GM18861 (cell line): ENCODE measurements around the gene ARHGAP18.
"Not testable (repeated sequence)": the region's sequence is repeated elsewhere in the genome, so short reads cannot be mapped to it uniquely, and the experiment has no call there.

Source experiments
- ATAC-seq: cut with Tn5 transposase; IDR thresholded peaks from one replicate; pipeline ENCODE4 v1.9.1; 2021; ENCODE audit not compliant: unreplicated experiment

Gene ARHGAP18

GRCh38 chr6:129597023-129597713, 112.8 kb downstream of the ARHGAP18 start:
- ATAC-seq = peak; percentile 46

- no peak for ATAC-seq
Measured at GRCh38 chr6:129596522-129596921, 113.5 kb downstream of the ARHGAP18 start.

- ATAC-seq = no peak
Measured at GRCh38 chr6:129593233-129593564, 116.8 kb downstream of the ARHGAP18 start.

- no peak for ATAC-seq
Measured at GRCh38 chr6:129592516-129593232, 117.3 kb downstream of the ARHGAP18 start.

GRCh38 chr6:129590408-129591022, 119.5 kb downstream of the ARHGAP18 start:
- ATAC-seq = no peak

GRCh38 chr6:129586815-129587214, 123.2 kb downstream of the ARHGAP18 start:
- ATAC-seq = no peak

GRCh38 chr6:129583866-129584265, 126.1 kb downstream of the ARHGAP18 start:
- ATAC-seq = no peak

- ATAC-seq = no peak
Measured at GRCh38 chr6:129578315-129578714, 131.7 kb downstream of the ARHGAP18 start.

GRCh38 chr6:129577691-129578090, 132.3 kb downstream of the ARHGAP18 start:
- ATAC-seq = no peak

GRCh38 chr6:129576456-129576855, 133.5 kb downstream of the ARHGAP18 start:
- ATAC-seq = no peak

GRCh38 chr6:129575378-129576118, 134.4 kb downstream of the ARHGAP18 start:
- no peak for ATAC-seq

GRCh38 chr6:129574605-129575004, 135.4 kb downstream of the ARHGAP18 start:
- ATAC-seq = not testable (repeated sequence)

- ATAC-seq = not testable (repeated sequence)
Measured at GRCh38 chr6:129570929-129571328, 139.0 kb downstream of the ARHGAP18 start.

GRCh38 chr6:129568015-129568414, 142.0 kb downstream of the ARHGAP18 start:
- no peak for ATAC-seq

- no peak for ATAC-seq
Measured at GRCh38 chr6:129567374-129567773, 142.6 kb downstream of the ARHGAP18 start.

GRCh38 chr6:129565811-129566210, 144.2 kb downstream of the ARHGAP18 start:
- ATAC-seq = no peak

GRCh38 chr6:129565366-129565765, 144.6 kb downstream of the ARHGAP18 start:
- no peak for ATAC-seq

GRCh38 chr6:129558248-129558647, 151.7 kb downstream of the ARHGAP18 start:
- ATAC-seq = no peak

- ATAC-seq = no peak
Measured at GRCh38 chr6:129555206-129555832, 154.7 kb downstream of the ARHGAP18 start.

- ATAC-seq = no peak
Measured at GRCh38 chr6:129552413-129552812, 157.6 kb downstream of the ARHGAP18 start.

- ATAC-seq = no peak
Measured at GRCh38 chr6:129551486-129551885, 158.5 kb downstream of the ARHGAP18 start.
